ENCODE results near the gene NACC2. TPM values are rescaled to one million over a fixed set of nuclear protein-coding genes. Genes with fewer than 3 reads are reported as not detected.

Gene NACC2
- polyA plus RNA-seq, 1 of the 3 experiments (the other 2 are of a cell fraction) = 22.1 TPM

GRCh38 chr9:136036050-136036449 lies 59.0 kb downstream of the NACC2 start:
- no peak overlapping the region for H3K9ac ChIP-seq
- H4K20me1 ChIP-seq (ENCODE audit: insufficient read depth) = peaks cover 52% of the 10 kb centered on the region
- H3K4me3 ChIP-seq (ENCODE audit: low read depth in 2 of 2, low read length in 1 of 2) = no peak overlapping the region
- peaks cover 9% of the 10 kb centered on the region for H3F3A ChIP-seq (replicated peaks; ENCODE audit: insufficient read depth)
- no peaks in the 10 kb centered on the region for H3K27me3 ChIP-seq (ENCODE audit: insufficient read depth)
- no peak for TF ChIP-seq RAD21 (IDR thresholded peaks at IDR 0.05; ENCODE audit: low read length)
- no peak for TF ChIP-seq RFX5 (IDR thresholded peaks at IDR 0.05; ENCODE audit: low read length)
- no peak for DNase-seq
- peaks cover 0 to 4% of the 10 kb centered on the region in 2 experiments; a peak in 1 of 4 replicates for H3K4me1 ChIP-seq (ENCODE audit: control insufficient read depth in 1 of 2, insufficient read depth in 2 of 2, low read depth in 1 of 2, low read length in 1 of 2)
- no peak overlapping the region for H2AFZ ChIP-seq (ENCODE audit: low read depth)
- no peaks in the 10 kb centered on the region for H3K9me2 ChIP-seq
- WGBS (ENCODE audit: low lambda C conversion rate) = 78% methylated on average over 6 of the region's 6 CpGs
- no peak overlapping the region for H3K27ac ChIP-seq (ENCODE audit: low read depth in 2 of 2, low read length in 1 of 2)
- peaks cover 98% of the 10 kb centered on the region for H3K79me2 ChIP-seq (ENCODE audit: insufficient read depth)
- H3K9me3 ChIP-seq = peaks cover 21% of the 10 kb centered on the region; the same call in 1 of the 2 replicates
- H3K4me2 ChIP-seq = no peak overlapping the region
- POLR2A ChIA-PET = no interaction called here
- H3K36me3 ChIP-seq (replicated peaks in 1 of 2; ENCODE audit: control insufficient read depth in 1 of 2, insufficient read depth in 2 of 2, low read length in 1 of 2) = peaks cover 0 to 21% of the 10 kb centered on the region in 2 experiments
- CTCF ChIA-PET = no interaction called here

GRCh38 chr9:136031741-136032730 lies 63.1 kb downstream of the NACC2 start:
- POLR2A ChIA-PET = no interaction called here
- Histone ChIP-seq H3K4me3 (ENCODE audit: low read depth in 2 of 2, low read length in 1 of 2) (no peak overlapping the region), H4K20me1 (ENCODE audit: insufficient read depth) (peaks cover 65% of the 10 kb centered on the region), H3K9me3 (no peaks in the 10 kb centered on the region; the same call in 1 of the 2 replicates), H3K9ac (no peak overlapping the region), H3K36me3 (replicated peaks in 1 of 2; ENCODE audit: control insufficient read depth in 1 of 2, insufficient read depth in 2 of 2, low read length in 1 of 2) (peaks cover 0 to 17% of the 10 kb centered on the region in 2 experiments), H3K4me1 (ENCODE audit: control insufficient read depth in 1 of 2, insufficient read depth in 2 of 2, low read depth in 1 of 2, low read length in 1 of 2) (peaks cover 0 to 4% of the 10 kb centered on the region in 2 experiments; a peak in 1 of 4 replicates), H3K4me2 (no peak overlapping the region), H3K79me2 (ENCODE audit: insufficient read depth) (peaks cover 94% of the 10 kb centered on the region), H3F3A (replicated peaks; ENCODE audit: insufficient read depth) (peaks cover 9% of the 10 kb centered on the region), H3K27me3 (ENCODE audit: insufficient read depth) (no peaks in the 10 kb centered on the region), H2AFZ (ENCODE audit: low read depth) (no peak overlapping the region), H3K9me2 (no peaks in the 10 kb centered on the region), H3K27ac (ENCODE audit: low read depth in 2 of 2, low read length in 1 of 2) (no peak overlapping the region)
- TF ChIP-seq CHD2 (IDR thresholded peaks at IDR 0.05; ENCODE audit: low read length, partially characterized antibody) = no peak
- TF ChIP-seq USF2 (IDR thresholded peaks at IDR 0.05; ENCODE audit: borderline replicate concordance, low read depth, low read length) = no peak
- no peak for TF ChIP-seq RCOR1 (IDR thresholded peaks at IDR 0.05; ENCODE audit: low read length)
- TF ChIP-seq TAF1 (IDR thresholded peaks at IDR 0.05; ENCODE audit: borderline replicate concordance, low read depth, low read length) = no peak
- no peak for TF ChIP-seq SMC3 (IDR thresholded peaks at IDR 0.05; ENCODE audit: low read depth, low read length)
- TF ChIP-seq CTCF (IDR thresholded peaks at IDR 0.05) = no peak
- TF ChIP-seq IRF3 (IDR thresholded peaks at IDR 0.05; ENCODE audit: low read depth, low read length) = no peak
- no peak for TF ChIP-seq USF1 (IDR thresholded peaks at IDR 0.05; ENCODE audit: borderline replicate concordance, low read depth)
- TF ChIP-seq FOXM1 (IDR thresholded peaks at IDR 0.05; ENCODE audit: low read depth) = no peak
- TF ChIP-seq GATA2 (CRISPR knock-in tag; IDR thresholded peaks at IDR 0.05) = no peak
- TF ChIP-seq EZH2phosphoT487 (IDR thresholded peaks at IDR 0.05; ENCODE audit: borderline replicate concordance, low read depth) = no peak
- TF ChIP-seq YY1 (IDR thresholded peaks at IDR 0.05; ENCODE audit: low read depth) = no peak
- DNase-seq = peak; percentile 22
- CTCF ChIA-PET = interaction anchor here (1.2 kb wide), 1 partner anchor 91 kb away, joined by 3 read pairs; no protein-coding TSS in a partner anchor
- WGBS (ENCODE audit: low lambda C conversion rate) = 88% methylated on average over 13 of the region's 13 CpGs
